GM12892 (cell line): ENCODE data around the gene LTV1.

Experiments
- POLR2A ChIP-seq: IDR thresholded peaks from 2 replicates; pipeline ENCODE4 v1.6.1; 2011; ENCODE audit warnings: low read depth, low read length, control low read depth
- POLR2AphosphoS5 ChIP-seq: IDR thresholded peaks from 2 replicates; pipeline ENCODE4 v1.6.1; 2011; ENCODE audit warnings: low read depth, low read length, control low read depth
- TAF1 ChIP-seq: IDR thresholded peaks from 2 replicates; pipeline ENCODE4 v1.6.1; 2011; ENCODE audit warnings: low read depth, mild to moderate bottlenecking, control low read depth, low read length, borderline replicate concordance

GRCh38 chr6:143843677-143843999, 500 bp downstream of the LTV1 start:
- TF ChIP-seq POLR2AphosphoS5 = no peak
- TF ChIP-seq TAF1 = no peak
- TF ChIP-seq POLR2A = no peak
